Neural cell (in vitro differentiated cells): Measurements from ENCODE around the gene KATNBL1. TPM values are rescaled to one million over a fixed set of nuclear protein-coding genes. Genes with fewer than 3 reads are reported as not detected.

Source experiments
- H2AFZ ChIP-seq: fragments of 200-600, 300-800 bp; sonication (generic), shearing (Covaris generic); 2 replicates; pipeline ENCODE4 v1.6.0; 2014; ENCODE audit warnings: low read depth, mild to moderate bottlenecking, antibody characterized with exemption, low read length, moderate library complexity
- H3F3A ChIP-seq: fragments of 200-600 bp; shearing (Covaris generic); 2 replicates; pipeline ENCODE4 v1.6.1; 2016; ENCODE audit warnings: mild to moderate bottlenecking, moderate library complexity, mixed read lengths, antibody characterized with exemption, low read length; ENCODE audit not compliant: insufficient read depth, poor library complexity, severe bottlenecking
- H3K27ac ChIP-seq: fragments of 200-600, 300-800 bp; sonication (generic), shearing (Covaris generic); 2 replicates; pipeline ENCODE4 v1.5.1; 2014; ENCODE audit warnings: mild to moderate bottlenecking, low read length, moderate library complexity
- H3K27me3 ChIP-seq: fragments of 300-800, 200-600 bp; sonication (generic), shearing (Covaris generic); 2 replicates; pipeline ENCODE4 v1.6.0; 2014; ENCODE audit warnings: mild to moderate bottlenecking, low read depth, low read length, moderate library complexity; ENCODE audit not compliant: insufficient read depth
- H3K36me3 ChIP-seq: fragments of 300-800, 200-600 bp; sonication (generic), shearing (Covaris generic); 2 replicates; pipeline ENCODE4 v1.5.1; 2014; ENCODE audit warnings: mild to moderate bottlenecking, antibody characterized with exemption, low read length, moderate library complexity; ENCODE audit not compliant: insufficient read depth
- H3K4me2 ChIP-seq: fragments of 300-800, 200-600 bp; sonication (generic), shearing (Covaris generic); 2 replicates; pipeline ENCODE4 v1.6.0; 2014; ENCODE audit warnings: mild to moderate bottlenecking, low read length
- H3K4me3 ChIP-seq: fragments of 300-800, 200-600 bp; sonication (generic), shearing (Covaris generic); 2 replicates; pipeline ENCODE4 v1.5.1; 2014; ENCODE audit warnings: mild to moderate bottlenecking, low read length, moderate library complexity
- H3K79me2 ChIP-seq: fragments of 200-600 bp; shearing (Covaris generic); replicated peaks from 2 replicates; pipeline ENCODE4 v1.6.0; 2014; ENCODE audit warnings: mild to moderate bottlenecking, low read length, moderate library complexity; ENCODE audit not compliant: insufficient read depth
- H3K9ac ChIP-seq: fragments of 300-800, 200-600 bp; sonication (generic), shearing (Covaris generic); 2 replicates; pipeline ENCODE4 v1.6.1; 2016; ENCODE audit warnings: mild to moderate bottlenecking, low read length, mixed read lengths
- H3K9me2 ChIP-seq: fragments of 200-600 bp; shearing (Covaris generic); 2 replicates; pipeline ENCODE4 v1.6.1; 2016; ENCODE audit warnings: mild to moderate bottlenecking, low read length, mixed read lengths; ENCODE audit not compliant: insufficient read depth
- H3K9me3 ChIP-seq: fragments of 200-600, 300-800 bp; sonication (generic), shearing (Covaris generic); 2 replicates; pipeline ENCODE4 v1.6.1; 2016; ENCODE audit warnings: mild to moderate bottlenecking, mixed run types, low read length, moderate library complexity, mixed read lengths
- H4K20me1 ChIP-seq: fragments of 200-600 bp; shearing (Covaris generic); 2 replicates; pipeline ENCODE4 v1.6.1; 2016; ENCODE audit warnings: mild to moderate bottlenecking, mixed run types; ENCODE audit not compliant: insufficient read depth
- EP300 ChIP-seq: fragments of 450-650 bp; conservative IDR thresholded peaks from 2 replicates; pipeline ENCODE4 v1.6.1; 2014; ENCODE audit warnings: antibody characterized with exemption, mild to moderate bottlenecking, moderate library complexity; ENCODE audit not compliant: poor library complexity, severe bottlenecking
- EZH2 ChIP-seq: fragments of 200-600, 300-800 bp; shearing (Covaris generic), sonication (generic); IDR thresholded peaks from 2 replicates; pipeline ENCODE4 v1.6.1; 2014; ENCODE audit warnings: antibody characterized with exemption, low read length, borderline replicate concordance, mild to moderate bottlenecking; ENCODE audit not compliant: insufficient read depth, poor library complexity, severe bottlenecking
- MXI1 ChIP-seq: fragments of 450-650 bp; conservative IDR thresholded peaks from 2 replicates; pipeline ENCODE4 v1.6.1; 2014; ENCODE audit warnings: antibody characterized with exemption, mild to moderate bottlenecking; ENCODE audit not compliant: poor library complexity, severe bottlenecking
- POLR2AphosphoS5 ChIP-seq: IDR thresholded peaks from 2 replicates; pipeline ENCODE4 v1.6.1; 2012
- RAD21 ChIP-seq: fragments of 450-650 bp; conservative IDR thresholded peaks from 2 replicates; pipeline ENCODE4 v1.6.1; 2014; ENCODE audit warnings: antibody characterized with exemption, mild to moderate bottlenecking, moderate library complexity
- REST ChIP-seq: IDR thresholded peaks from 2 replicates; pipeline ENCODE4 v1.6.1; 2012; ENCODE audit warnings: borderline replicate concordance
- SMC3 ChIP-seq: fragments of 450-650 bp; conservative IDR thresholded peaks from 2 replicates; pipeline ENCODE4 v1.6.1; 2014; ENCODE audit warnings: antibody characterized with exemption, mild to moderate bottlenecking, moderate library complexity; ENCODE audit not compliant: poor library complexity
- TAF1 ChIP-seq: IDR thresholded peaks from 2 replicates; pipeline ENCODE4 v1.6.1; 2012; ENCODE audit warnings: low read depth
- polyA plus RNA-seq: library from polyadenylated mRNA; depleted of rRNA; stranded (reverse); fragments of >200 nt; gene quantifications from 2 replicates; pipeline ENCODE4 v1.2.3, GENCODE V29; 2014
- TF ChIP-seq, protein P1 (sequence below): fragments of 450-650 bp; IDR thresholded peaks from 2 replicates; pipeline ENCODE4 v1.5.1; 2014; ENCODE audit warnings: antibody characterized with exemption, mild to moderate bottlenecking, moderate library complexity; ENCODE audit not compliant: poor library complexity, severe bottlenecking

Gene KATNBL1
- polyA plus RNA-seq, 1 donor from 2014 or later = 158 TPM

GRCh38 chr15:34158355-34158754 is 51.5 kb downstream of the KATNBL1 start:
- no peaks in the 10 kb centered on the region for H4K20me1 ChIP-seq
- H3K9me3 ChIP-seq = no peaks in the 10 kb centered on the region
- TF ChIP-seq POLR2AphosphoS5 (no peak), MXI1 (no peak), SMC3 (no peak), TAF1 (no peak), REST (no peak), EP300 (no peak)
- TF ChIP-seq, protein P1, sequence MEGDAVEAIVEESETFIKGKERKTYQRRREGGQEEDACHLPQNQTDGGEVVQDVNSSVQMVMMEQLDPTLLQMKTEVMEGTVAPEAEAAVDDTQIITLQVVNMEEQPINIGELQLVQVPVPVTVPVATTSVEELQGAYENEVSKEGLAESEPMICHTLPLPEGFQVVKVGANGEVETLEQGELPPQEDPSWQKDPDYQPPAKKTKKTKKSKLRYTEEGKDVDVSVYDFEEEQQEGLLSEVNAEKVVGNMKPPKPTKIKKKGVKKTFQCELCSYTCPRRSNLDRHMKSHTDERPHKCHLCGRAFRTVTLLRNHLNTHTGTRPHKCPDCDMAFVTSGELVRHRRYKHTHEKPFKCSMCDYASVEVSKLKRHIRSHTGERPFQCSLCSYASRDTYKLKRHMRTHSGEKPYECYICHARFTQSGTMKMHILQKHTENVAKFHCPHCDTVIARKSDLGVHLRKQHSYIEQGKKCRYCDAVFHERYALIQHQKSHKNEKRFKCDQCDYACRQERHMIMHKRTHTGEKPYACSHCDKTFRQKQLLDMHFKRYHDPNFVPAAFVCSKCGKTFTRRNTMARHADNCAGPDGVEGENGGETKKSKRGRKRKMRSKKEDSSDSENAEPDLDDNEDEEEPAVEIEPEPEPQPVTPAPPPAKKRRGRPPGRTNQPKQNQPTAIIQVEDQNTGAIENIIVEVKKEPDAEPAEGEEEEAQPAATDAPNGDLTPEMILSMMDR = no peak
- no peak overlapping the region for H2AFZ ChIP-seq
- H3K9me2 ChIP-seq = no peaks in the 10 kb centered on the region
- H3K27me3 ChIP-seq = no peaks in the 10 kb centered on the region
- H3F3A ChIP-seq = no peaks in the 10 kb centered on the region
- no peak overlapping the region for H3K9ac ChIP-seq
- H3K36me3 ChIP-seq = peaks cover 9% of the 10 kb centered on the region
- no peak overlapping the region for H3K4me2 ChIP-seq
- no peaks in the 10 kb centered on the region for H3K79me2 ChIP-seq
- H3K27ac ChIP-seq = no peak overlapping the region
- H3K4me3 ChIP-seq = no peak overlapping the region

GRCh38 chr15:34155859-34156258 is 54.0 kb downstream of the KATNBL1 start:
- Histone ChIP-seq H3K36me3 (peaks cover 5% of the 10 kb centered on the region), H3K4me3 (no peak overlapping the region)

More at GRCh38 chr15:34155859-34156258, 54.0 kb downstream of the KATNBL1 start:
- Histone ChIP-seq H4K20me1 (no peaks in the 10 kb centered on the region), H2AFZ (no peak overlapping the region), H3K79me2 (no peaks in the 10 kb centered on the region), H3K27ac (no peak overlapping the region), H3K4me2 (no peak overlapping the region), H3K9me2 (no peaks in the 10 kb centered on the region), H3F3A (no peaks in the 10 kb centered on the region), H3K9ac (no peak overlapping the region), H3K9me3 (no peaks in the 10 kb centered on the region), H3K27me3 (no peaks in the 10 kb centered on the region)
- TF ChIP-seq REST = no peak
- TF ChIP-seq EP300 = no peak
- TF ChIP-seq MXI1 = no peak
- TF ChIP-seq SMC3 = no peak
- no peak for TF ChIP-seq RAD21
- no peak for TF ChIP-seq TAF1
- TF ChIP-seq, protein P1 = no peak
- TF ChIP-seq POLR2AphosphoS5 = no peak
- no peak for TF ChIP-seq EZH2
